Stimulated activated CD8-positive, alpha-beta memory T cell treated with anti-CD3 and anti-CD28 coated beads, Interleukin-15, amount 100 ng/mL, for 4 hours (primary cell): ENCODE data around the gene HOXA7.

Experiments
- DNase-seq, 2 donors: peaks; one replicate each; pipeline ENCODE4 v3.0.0-alpha.2; 2020; ENCODE audit warnings: low read depth in 2 of 2

Gene HOXA7

DNA sequence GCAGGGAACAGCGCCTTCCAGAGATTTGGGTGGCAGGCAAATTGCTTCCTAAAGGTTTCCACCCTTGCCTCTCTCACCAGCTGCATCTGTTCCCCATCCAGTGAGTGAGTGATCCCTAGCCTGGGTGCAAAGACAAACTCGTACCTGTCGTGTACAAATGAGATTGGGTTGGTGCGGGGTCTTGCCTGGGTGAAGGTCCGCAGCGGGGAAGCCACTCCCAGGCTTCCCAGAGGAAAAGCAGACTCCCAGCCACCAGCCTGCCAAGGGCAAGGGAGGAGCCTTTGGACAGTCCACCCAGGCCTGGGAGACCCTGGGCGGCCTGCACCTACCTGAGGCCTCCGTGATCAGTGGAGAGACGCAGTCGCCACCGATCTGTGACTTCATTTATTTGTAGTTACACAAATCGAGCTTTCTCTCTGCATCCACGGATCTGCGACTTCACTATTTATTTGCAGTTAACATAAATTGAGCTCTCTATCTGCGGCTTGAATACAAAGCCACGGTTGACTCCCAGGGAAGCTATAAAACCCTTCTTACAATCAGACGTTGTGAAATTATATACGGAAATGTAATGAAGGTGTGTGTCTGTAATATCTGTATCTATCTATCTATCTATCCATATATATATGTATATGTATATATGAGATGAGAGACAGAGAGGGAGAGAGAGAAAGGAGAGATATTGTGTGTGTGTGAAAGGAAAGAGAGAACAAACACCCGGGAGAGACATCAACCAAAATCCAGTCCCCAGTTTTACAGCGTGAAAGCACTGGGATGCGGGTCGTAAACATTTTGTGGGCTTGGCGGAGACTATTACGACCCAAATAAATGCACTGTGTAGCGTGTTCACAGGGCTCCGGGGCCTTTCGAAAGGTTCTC is 3.0 kb upstream of the HOXA7 start:
- no peak for DNase-seq

DNA sequence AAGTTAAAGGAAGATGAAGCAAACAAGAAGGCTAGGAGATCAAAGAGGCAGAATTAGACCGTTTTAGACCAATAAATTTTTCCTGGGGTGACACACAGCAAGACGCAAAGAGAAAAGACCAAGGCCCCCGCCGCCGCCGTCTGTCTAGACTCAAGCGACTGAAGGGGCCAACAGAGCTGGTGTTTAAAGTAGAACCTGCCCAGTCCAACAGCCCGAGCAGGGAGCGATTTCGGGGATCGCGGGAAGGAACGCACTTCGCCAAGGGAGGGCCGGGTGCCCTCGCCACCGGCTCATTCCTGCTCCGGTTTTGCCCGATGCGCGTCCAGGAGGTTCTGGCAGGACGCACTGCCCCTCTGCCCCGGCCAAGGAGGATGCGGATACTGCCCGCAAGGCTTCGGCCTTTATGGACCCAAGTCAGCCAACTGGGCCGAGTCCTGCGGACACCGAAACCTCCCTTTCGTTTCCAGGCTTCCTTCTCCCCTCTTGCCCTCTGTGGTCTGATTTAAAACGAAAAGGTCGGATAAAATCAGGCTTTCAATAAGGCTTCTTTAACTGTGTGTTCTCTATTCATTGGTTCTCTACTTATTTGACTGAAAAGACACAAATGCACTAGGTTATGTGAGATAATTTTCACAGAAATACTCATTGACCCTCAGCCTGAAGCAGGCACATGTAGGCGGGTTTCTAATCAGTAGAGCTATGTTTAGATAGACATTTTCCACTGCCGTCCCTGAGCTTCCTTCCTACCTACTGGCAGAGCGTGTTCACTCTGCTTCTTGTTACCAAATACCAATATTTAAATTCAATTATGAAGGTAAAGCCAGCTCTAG is 2.2 kb upstream of the HOXA7 start:
- DNase-seq = no peak

GRCh38 chr7:27157702-27158431 is 1.4 kb upstream of the HOXA7 start:
- DNase-seq = no peak

DNA sequence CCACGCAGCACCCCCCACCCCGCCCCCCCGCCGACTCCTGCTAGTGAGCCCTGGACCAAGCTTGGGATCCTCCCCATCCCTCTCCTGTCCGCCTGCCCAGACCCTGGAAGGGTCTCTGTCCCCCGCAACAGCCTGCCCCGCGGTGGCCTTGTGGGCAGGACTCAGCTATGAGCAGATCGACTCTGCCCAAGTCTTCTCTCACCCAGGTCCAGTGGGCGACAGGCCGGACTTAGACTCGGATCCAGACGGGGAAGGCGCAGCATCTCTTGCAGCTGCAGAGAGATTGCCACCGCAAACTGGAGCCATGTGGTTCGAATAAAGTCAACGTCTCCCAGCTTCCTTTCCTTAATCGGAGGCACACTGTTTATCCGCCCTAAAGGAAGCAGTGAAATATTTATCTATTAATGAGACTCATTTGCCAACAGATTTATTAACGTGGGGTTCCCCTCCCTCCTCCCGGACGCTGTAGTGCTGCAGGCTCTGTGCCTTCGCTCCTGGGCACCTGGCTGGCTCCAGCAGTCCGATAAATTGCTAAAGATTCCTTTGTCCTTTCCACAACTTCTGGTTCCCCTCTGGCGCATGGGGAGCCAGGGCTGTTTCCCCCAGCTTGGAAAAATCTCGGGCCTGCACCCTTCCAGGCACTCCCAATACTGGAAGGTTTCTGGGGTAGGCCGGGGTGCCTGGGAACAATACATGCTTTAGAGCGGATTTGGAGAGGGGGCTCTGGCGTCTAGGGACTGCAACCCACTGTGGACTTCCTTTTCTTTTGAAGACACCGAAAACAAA is 634 bp upstream of the HOXA7 start:
- DNase-seq = no peak

- no peak for DNase-seq
Measured at GRCh38 chr7:27155816-27156507, 513 bp downstream of the HOXA7 start.

DNA sequence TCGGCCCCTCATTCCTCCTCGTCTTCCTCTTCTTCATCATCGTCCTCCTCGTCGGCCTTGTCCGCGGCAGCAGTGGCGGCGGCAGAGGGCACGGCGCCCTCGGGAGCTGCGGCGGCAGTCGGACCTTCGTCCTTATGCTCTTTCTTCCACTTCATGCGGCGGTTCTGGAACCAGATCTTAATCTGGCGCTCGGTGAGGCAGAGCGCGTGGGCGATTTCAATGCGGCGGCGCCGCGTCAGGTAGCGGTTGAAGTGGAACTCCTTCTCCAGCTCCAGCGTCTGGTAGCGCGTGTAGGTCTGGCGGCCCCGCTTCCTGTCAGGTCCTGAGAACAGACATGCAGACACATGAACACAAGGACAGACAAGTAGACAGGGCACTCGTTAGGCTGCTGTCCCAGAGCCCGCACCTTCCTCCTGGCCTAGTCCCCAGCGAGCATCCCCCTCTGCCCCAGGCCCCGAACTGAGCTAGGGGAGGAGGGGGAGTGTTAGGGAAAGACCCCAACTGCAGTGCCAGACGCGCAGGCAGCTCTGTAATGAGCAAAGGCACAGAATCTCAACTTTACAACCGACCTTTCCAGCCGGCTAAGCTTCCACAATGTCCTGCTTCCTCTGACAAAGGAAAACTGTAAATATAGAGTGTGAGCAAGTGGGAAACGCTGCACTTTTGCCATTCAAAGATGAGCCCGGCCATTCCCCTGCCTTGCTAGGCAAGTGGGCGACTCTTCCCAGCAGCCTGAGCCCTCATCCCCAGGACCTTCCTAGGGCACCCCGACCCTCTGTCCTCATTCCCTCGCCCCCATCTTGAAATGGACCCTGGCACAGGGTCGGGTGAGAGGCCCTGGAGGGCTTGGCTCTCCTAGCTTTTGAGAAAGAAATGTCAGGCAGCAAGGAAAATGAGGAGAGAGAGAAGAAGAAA is 1.3 kb downstream of the HOXA7 start:
- DNase-seq = peak in 1 of 2 donors; percentile 25

GRCh38 chr7:27154369-27154768 is 2.1 kb downstream of the HOXA7 start:
- no peak for DNase-seq

- no peak for DNase-seq
Measured at GRCh38 chr7:27153526-27153925, 2.9 kb downstream of the HOXA7 start.

DNA sequence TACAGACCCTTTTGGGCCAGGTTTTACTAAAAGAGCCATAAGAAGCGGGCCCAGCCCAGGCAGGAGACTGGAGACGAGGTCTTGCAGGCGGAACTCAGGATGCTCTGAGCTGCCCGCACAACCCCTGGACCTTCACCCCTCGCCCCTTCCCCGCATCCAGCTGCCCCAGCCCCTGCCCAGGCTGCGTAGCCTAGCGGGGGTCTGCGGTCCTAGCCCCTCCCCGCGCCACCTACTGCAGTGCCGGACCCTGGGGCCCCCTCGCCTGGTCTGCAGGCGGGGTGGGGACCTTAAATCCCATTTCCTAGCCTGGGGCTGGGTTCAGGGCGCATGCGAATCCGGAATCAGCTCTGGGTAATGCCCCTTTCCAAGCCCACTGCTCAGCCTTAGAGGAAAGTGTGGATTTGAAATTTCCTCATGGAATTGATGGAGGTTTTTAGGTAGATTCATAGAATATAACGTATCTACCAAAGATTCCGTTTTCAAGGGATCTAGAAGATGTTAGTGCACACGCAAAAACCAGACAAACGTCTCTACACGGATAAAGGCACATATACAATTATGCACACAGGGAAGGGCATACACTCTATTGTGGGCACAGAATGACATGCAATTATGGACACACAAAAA is 3.5 kb downstream of the HOXA7 start:
- no peak for DNase-seq

DNA sequence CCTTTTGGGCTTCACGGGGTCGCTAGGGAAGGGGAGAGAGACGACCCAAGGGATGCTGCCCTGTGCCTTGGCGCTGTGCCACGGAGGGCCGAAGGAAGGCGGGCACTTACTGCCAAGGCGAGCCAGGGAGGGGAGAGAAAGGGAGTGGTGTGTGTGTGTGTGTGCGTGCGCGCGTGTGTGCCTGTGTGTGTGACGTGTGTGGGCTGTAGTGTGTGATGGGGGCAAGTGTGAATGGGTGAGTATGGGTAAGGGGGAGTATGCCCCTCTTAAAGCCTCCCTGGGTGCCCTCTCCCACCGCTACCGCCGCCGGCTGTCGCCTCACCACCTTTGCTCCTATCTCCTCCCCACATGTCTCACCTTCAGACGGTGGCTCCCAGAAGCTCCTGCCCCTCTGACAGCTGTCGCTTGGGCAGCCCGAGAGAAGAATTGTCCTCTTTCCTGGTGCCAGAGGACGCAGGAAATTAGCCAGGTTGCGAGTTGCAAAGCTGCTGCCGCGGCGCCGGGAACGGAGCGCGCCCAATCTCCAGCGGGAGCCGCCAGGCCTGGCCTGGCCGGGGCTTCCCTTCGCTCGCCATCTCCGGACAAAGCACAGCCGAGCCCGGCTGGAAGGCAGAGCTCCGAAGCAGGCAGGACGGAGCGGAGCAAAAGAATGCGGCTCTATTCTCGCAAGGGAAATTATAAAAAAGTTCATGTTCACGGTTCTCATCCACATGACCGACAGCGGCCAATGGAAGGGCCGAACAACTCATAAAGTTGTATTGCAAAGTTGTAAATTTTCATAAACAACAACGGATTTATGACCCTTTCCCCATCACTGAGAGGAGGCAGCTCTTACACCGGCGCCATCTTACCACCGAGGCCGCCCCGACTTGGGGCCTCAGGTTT is 4.3 kb downstream of the HOXA7 start, which contains the start of gene HOXA3:
Gene HOXA3, minus strand, starts transcription at position 653 of the 885 bp plus-strand sequence. CDS start 41,943 bp downstream, outside the sequence.
- no peak for DNase-seq

DNA sequence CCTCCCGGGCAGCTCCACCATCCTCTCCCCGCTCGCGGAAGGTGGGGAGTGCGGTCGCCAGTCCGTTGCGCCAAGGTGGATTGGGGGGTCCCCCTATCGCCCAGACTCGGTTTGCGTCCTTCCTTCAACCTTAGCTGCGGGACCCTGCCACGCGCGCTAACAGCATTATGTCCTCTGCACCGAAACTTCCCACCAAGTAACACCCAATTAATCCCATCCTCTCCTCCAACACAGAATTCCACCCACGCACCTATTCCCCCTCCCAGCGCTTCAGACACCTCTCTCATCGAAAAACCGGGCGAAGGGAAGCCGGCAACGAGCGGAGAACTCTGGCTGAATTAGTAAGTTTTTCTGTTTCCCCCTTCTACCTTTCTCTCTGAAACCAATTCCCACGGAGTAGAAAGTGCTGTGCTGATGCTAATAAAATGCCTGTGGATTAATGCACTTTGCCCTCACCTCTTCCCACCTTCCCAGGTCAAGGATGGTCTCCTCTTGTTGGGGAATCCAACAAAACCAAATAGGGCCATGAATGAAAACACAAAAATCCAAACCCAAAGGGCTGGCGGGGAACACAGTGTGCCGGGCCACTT is 5.0 kb downstream of the HOXA7 start:
- DNase-seq = no peak

- no peak for DNase-seq
Measured at GRCh38 chr7:27150568-27151340, 5.7 kb downstream of the HOXA7 start.

DNA sequence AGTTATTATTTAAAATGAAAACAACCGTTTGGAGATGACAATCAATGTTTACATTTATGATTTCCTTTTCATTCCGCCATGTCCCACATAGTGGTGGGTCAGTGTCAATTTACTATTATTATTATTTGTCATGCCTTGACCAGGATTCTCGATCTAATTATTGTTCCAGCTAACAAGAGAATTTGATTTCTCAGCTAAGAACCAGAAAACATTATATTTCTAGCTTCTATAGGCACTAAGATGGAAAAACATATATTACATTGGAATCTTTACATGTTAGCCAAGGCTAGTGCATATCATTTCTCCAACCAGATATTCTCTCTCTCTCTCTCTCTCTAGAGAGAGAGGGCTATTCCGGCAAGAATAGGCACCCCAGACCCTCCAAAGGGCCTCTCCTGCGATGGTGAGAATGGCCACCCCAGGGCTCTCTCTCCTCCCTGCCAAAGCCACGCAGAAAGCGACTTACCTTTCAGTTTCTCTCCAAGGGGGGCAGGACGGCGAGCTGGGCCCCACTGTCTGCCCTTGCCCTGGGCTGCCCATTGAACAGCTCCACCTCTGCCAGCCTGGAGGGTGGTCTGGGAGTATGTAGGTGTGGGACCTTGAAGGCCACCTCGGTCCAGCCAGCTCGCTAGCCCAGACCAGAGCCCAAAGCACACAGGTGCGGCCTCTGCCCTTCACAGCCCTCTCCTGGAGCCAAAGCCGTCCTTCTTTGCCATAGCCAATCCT is 6.5 kb downstream of the HOXA7 start:
- DNase-seq = no peak

DNA sequence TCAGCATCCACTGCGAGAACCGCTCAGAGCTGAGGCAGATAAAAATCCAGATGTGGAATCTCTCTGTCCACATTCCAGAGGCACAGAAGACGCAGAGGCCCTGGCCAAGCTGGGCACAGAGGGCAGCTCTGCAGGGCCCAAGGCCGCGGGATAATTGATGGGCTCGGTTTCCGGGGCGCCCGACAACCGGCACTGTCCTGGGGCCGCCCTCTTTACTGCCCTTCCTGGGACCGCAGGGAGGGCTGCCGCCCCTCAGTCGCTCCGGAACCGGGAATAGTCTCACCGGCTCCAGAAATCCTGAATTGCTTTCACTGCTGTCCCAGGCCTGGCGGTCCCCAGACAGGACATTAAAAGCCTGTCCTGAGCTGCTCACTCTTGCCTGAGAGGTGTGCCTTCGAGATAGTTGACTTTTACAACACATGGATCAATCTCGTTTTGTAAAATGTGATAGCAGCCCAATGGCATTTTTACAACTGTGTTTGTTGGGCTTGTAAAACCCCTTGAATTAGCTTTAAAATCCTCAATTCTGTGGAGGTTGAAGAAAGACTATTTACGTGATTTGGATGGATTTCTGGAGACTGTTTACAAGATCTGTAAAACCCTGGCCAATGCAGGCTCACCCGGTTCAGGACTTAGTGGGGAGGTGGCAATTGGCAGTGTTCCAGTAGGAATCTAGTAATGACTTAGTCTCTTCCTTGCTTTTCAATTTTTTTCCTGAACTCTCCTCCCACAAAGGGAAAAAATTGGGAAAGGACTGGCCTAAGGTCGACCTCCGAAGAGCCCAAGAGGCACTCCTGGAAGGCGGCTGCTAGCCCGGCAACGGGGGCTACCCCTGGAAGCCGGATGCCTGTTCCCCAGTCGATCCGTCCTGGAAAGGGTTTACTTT is 7.5 kb downstream of the HOXA7 start:
- DNase-seq = no peak
